HG02678 (cell line): ENCODE measurements around the gene MAST4.
A peak's percentile ranks its signal among the peaks of the same experiment; 100 is the strongest.

ENCODE experiments used
- ATAC-seq: cut with Tn5 transposase; IDR thresholded peaks from one replicate; pipeline ENCODE4 v1.9.1; 2021; ENCODE audit warnings: mild to moderate bottlenecking, moderate library complexity; ENCODE audit not compliant: unreplicated experiment

MAST4 gene

GRCh38 chr5:66985417-66985816, 389.2 kb downstream of the MAST4 start:
- ATAC-seq, result no peak

- ATAC-seq, result no peak
Observed at GRCh38 chr5:66986009-66986408, 389.8 kb downstream of the MAST4 start.

GRCh38 chr5:66986534-66986933, 390.3 kb downstream of the MAST4 start:
- no peak for ATAC-seq

- no peak for ATAC-seq
Observed at GRCh38 chr5:66987126-66987525, 390.9 kb downstream of the MAST4 start.

GRCh38 chr5:66987540-66987939, 391.3 kb downstream of the MAST4 start:
- no peak for ATAC-seq

GRCh38 chr5:66987949-66988838, 392.0 kb downstream of the MAST4 start:
- ATAC-seq, result peak; percentile 72

- ATAC-seq, result no peak
Observed at GRCh38 chr5:66989286-66989685, 393.1 kb downstream of the MAST4 start.

GRCh38 chr5:66989781-66990180, 393.6 kb downstream of the MAST4 start:
- ATAC-seq, result no peak

- no peak for ATAC-seq
Observed at GRCh38 chr5:66991746-66992145, 395.6 kb downstream of the MAST4 start.

- no peak for ATAC-seq
Observed at GRCh38 chr5:66992547-66992946, 396.4 kb downstream of the MAST4 start.

- no peak for ATAC-seq
Observed at GRCh38 chr5:66993448-66993847, 397.3 kb downstream of the MAST4 start.

- no peak for ATAC-seq
Observed at GRCh38 chr5:66993882-66994281, 397.7 kb downstream of the MAST4 start.

GRCh38 chr5:66994790-66995189, 398.6 kb downstream of the MAST4 start:
- ATAC-seq, result no peak

GRCh38 chr5:67000794-67001475, 404.7 kb downstream of the MAST4 start:
- no peak for ATAC-seq

GRCh38 chr5:67002832-67003684, 406.9 kb downstream of the MAST4 start:
- ATAC-seq, result no peak

- peak; percentile 25 for ATAC-seq
Observed at GRCh38 chr5:67003685-67003934, 407.4 kb downstream of the MAST4 start.

- peak; percentile 63 for ATAC-seq
Observed at GRCh38 chr5:67003935-67004729, 407.9 kb downstream of the MAST4 start.

GRCh38 chr5:67004730-67005350, 408.6 kb downstream of the MAST4 start:
- ATAC-seq, result no peak

GRCh38 chr5:67005737-67006499, 409.7 kb downstream of the MAST4 start:
- no peak for ATAC-seq

GRCh38 chr5:67006500-67006848, 410.3 kb downstream of the MAST4 start:
- ATAC-seq, result no peak
